HepG2 (cell line): Measurements from ENCODE around the gene STYXL1. TPM values are rescaled to one million over a fixed set of nuclear protein-coding genes. Genes with fewer than 3 reads are reported as not detected.

ENCODE experiments used
- CAMTA2 ChIP-seq: sonication (generic); formaldehyde crosslinking; IDR thresholded peaks from 2 replicates; pipeline ENCODE4 v1.4.0; 2020; ENCODE audit warnings: mild to moderate bottlenecking, missing genetic modification reagents, borderline replicate concordance
- ELF3 ChIP-seq: IDR thresholded peaks from 2 replicates; pipeline ENCODE4 v1.6.1; 2016; ENCODE audit warnings: missing genetic modification reagents, missing compliant biosample characterization
- KAT2B ChIP-seq: fragments of 150-350 bp; IDR thresholded peaks from 2 replicates; pipeline ENCODE4 v1.6.1; 2014; ENCODE audit warnings: low read depth, low read length, borderline replicate concordance
- KAT8 ChIP-seq: IDR thresholded peaks from 2 replicates; pipeline ENCODE4 v1.6.1; 2016; ENCODE audit warnings: missing genetic modification reagents, missing compliant biosample characterization
- KLF16 ChIP-seq, 2 experiments: sonication (generic) in 1 of 2; formaldehyde crosslinking in 1 of 2; IDR thresholded peaks; 2 replicates each; pipeline versions ENCODE4 v1.6.1 to v1.8.0; 2016 to 2023; ENCODE audit warnings: missing genetic modification reagents in 2 of 2, missing compliant biosample characterization in 1 of 2
- KMT2B ChIP-seq: IDR thresholded peaks from 2 replicates; pipeline ENCODE4 v1.6.1; 2016; ENCODE audit warnings: missing genetic modification reagents, missing compliant biosample characterization
- NR3C1 ChIP-seq: sonication (generic); formaldehyde crosslinking; IDR thresholded peaks from 2 replicates; pipeline ENCODE4 v1.4.0; 2020; ENCODE audit warnings: missing genetic modification reagents
- PAWR ChIP-seq: sonication (generic); formaldehyde crosslinking; IDR thresholded peaks from 2 replicates; pipeline ENCODE4 v1.4.0; 2020; ENCODE audit warnings: missing genetic modification reagents, mild to moderate bottlenecking, borderline replicate concordance
- POGZ ChIP-seq: sonication (generic); formaldehyde crosslinking; IDR thresholded peaks from 2 replicates; pipeline ENCODE4 v1.4.0; 2020; ENCODE audit warnings: mild to moderate bottlenecking, missing genetic modification reagents
- RELA ChIP-seq: sonication (generic); formaldehyde crosslinking; IDR thresholded peaks from 2 replicates; pipeline ENCODE4 v1.4.0; 2020; ENCODE audit warnings: missing genetic modification reagents
- SP2 ChIP-seq: sonication (generic); formaldehyde crosslinking; IDR thresholded peaks from 2 replicates; pipeline ENCODE4 v1.5.1; 2020; ENCODE audit warnings: mild to moderate bottlenecking, missing genetic modification reagents
- TSC22D2 ChIP-seq: sonication (generic); formaldehyde crosslinking; IDR thresholded peaks from 2 replicates; pipeline ENCODE4 v1.5.1; 2020; ENCODE audit warnings: missing genetic modification reagents, mild to moderate bottlenecking, borderline replicate concordance
- ZEB1 ChIP-seq: IDR thresholded peaks from 2 replicates; pipeline ENCODE4 v1.6.1; 2012; ENCODE audit warnings: mild to moderate bottlenecking, low read depth, inconsistent platforms; ENCODE audit not compliant: insufficient replicate concordance
- ZNF343 ChIP-seq: sonication (generic); formaldehyde crosslinking; IDR thresholded peaks from 2 replicates; pipeline ENCODE4 v1.4.0; 2020; ENCODE audit warnings: mild to moderate bottlenecking, missing genetic modification reagents
- ZNF761 ChIP-seq: sonication (generic); formaldehyde crosslinking; conservative IDR thresholded peaks from 2 replicates; pipeline ENCODE4 v1.4.0; 2020; ENCODE audit warnings: mild to moderate bottlenecking, missing genetic modification reagents
- ZNF816 ChIP-seq: sonication (generic); formaldehyde crosslinking; IDR thresholded peaks from 2 replicates; pipeline ENCODE4 v1.8.0; 2022; ENCODE audit warnings: missing genetic modification reagents, mild to moderate bottlenecking, borderline replicate concordance
- polyA plus RNA-seq, 8 experiments: library from polyadenylated mRNA; depleted of rRNA in 3 of 8; stranded (reverse) in 7 of 8; unstranded in 1 of 8; fragments of >200 nt; fragmentation: Illumina TruSeq in 4 of 8; extraction: Trizol in 4 of 8; gene quantifications; 2 replicates each; pipeline versions ENCODE4 v1.2.1 to v1.2.3, GENCODE V29; 2011 to 2016; ENCODE audit warnings: low read depth in 4 of 8, missing spikeins in 1 of 8, mixed read lengths in 1 of 8; ENCODE audit not compliant: insufficient read depth in 1 of 8
- total RNA-seq, 5 experiments: library from RNA; depleted of rRNA; stranded (reverse); fragments of >200 nt; fragmentation: Illumina TruSeq; extraction: Trizol; gene quantifications; 2 replicates each; pipeline ENCODE4 v1.2.3, GENCODE V29; 2016; ENCODE audit warnings: low read depth in 1 of 5
- TF ChIP-seq, protein P1 (sequence below): sonication (generic); formaldehyde crosslinking; IDR thresholded peaks from 2 replicates; pipeline ENCODE4 v1.5.0; 2020; ENCODE audit warnings: missing genetic modification reagents, mild to moderate bottlenecking, borderline replicate concordance
- TF ChIP-seq, protein P2 (sequence below): sonication (generic); formaldehyde crosslinking; IDR thresholded peaks from 2 replicates; pipeline ENCODE4 v1.8.1; 2023; ENCODE audit warnings: missing genetic modification reagents, mild to moderate bottlenecking, borderline replicate concordance
- TF ChIP-seq, protein P3 (sequence below): sonication (generic); formaldehyde crosslinking; IDR thresholded peaks from 2 replicates; pipeline ENCODE4 v1.4.0; 2020; ENCODE audit warnings: mild to moderate bottlenecking, missing genetic modification reagents
- TF ChIP-seq, protein P4 (sequence below), 2 experiments: sonication (generic) in 1 of 2; formaldehyde crosslinking in 1 of 2; IDR thresholded peaks; 2 replicates each; pipeline versions ENCODE4 v1.4.0 to v1.6.1; 2018 to 2020; ENCODE audit warnings: missing genetic modification reagents in 2 of 2, borderline replicate concordance in 1 of 2, low read depth in 1 of 2, mild to moderate bottlenecking in 1 of 2, missing biosample characterization in 1 of 2
- TF ChIP-seq, protein P5 (sequence below): sonication (generic); formaldehyde crosslinking; IDR thresholded peaks from 2 replicates; pipeline ENCODE4 v1.5.1; 2020; ENCODE audit warnings: missing genetic modification reagents, mild to moderate bottlenecking, borderline replicate concordance
- TF ChIP-seq, protein P6 (sequence below): sonication (generic); formaldehyde crosslinking; IDR thresholded peaks from 2 replicates; pipeline ENCODE4 v1.4.0; 2020; ENCODE audit warnings: missing genetic modification reagents, borderline replicate concordance

Gene STYXL1
- total and polyA plus RNA-seq, 2 of the 13 experiments (the other 11 are each of a cell fraction or from before 2014, with no cell fraction given) = 23.9 to 38.3 TPM

DNA sequence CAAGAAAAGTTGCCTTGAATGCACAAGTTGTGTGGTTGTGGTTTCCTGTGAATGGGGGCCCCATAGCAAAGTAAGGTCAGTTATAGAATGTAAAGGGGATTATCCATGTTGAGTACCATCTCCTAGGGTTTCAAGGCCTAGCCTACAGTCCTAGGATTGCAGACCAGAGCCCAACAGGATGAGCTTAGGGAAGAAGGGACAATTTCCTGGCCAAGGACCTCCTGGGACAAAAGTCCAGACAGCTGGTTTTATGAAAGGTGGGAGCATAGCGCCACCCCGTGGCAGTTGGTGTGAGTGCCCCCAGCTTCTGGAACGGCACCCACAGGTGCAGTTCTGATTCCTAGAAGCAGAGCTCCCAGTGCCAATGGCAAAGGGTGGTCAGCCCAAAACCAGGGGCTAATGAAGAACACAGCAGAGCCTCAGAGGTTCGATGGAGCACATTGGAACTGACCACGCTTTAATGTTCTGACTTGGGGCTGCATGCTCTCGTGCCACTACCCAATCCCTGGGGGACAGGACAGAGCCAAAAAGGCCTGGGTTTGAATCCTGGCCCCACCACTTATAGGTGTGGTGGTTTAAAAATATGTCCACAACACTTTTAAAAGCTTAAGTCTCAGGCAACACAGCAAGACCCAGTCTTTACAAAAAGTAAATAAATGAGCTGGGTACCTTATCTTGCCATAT, 27.6 kb downstream of the STYXL1 start (continued):
- TF ChIP-seq KAT8 (CRISPR knock-in tag) (peak; percentile 59; the same call in 1 of the 2 replicates), KLF16 (CRISPR knock-in tag; IDR thresholded peaks at IDR 0.05) (no peak), KMT2B (no peak), TSC22D2 (CRISPR knock-in tag) (no peak), ELF3 (CRISPR knock-in tag) (0 out of 2 replicates have a peak, but pooled peaks have one; percentile 25), RELA (no peak), ZNF343 (CRISPR knock-in tag) (no peak), KAT2B (no peak), CAMTA2 (CRISPR knock-in tag) (no peak), ZEB1 (no peak), ZNF816 (CRISPR knock-in tag) (no peak), ZNF761 (CRISPR knock-in tag) (no peak), NR3C1 (CRISPR knock-in tag) (no peak), SP2 (CRISPR knock-in tag) (no peak), PAWR (CRISPR knock-in tag) (no peak), POGZ (no peak)
- TF ChIP-seq, protein P1, sequence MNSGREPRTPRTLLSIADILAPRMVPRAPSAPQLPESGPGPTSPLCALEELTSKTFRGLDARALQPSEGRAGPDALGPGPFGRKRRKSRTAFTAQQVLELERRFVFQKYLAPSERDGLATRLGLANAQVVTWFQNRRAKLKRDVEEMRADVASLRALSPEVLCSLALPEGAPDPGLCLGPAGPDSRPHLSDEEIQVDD (CRISPR knock-in tag) = no peak
- TF ChIP-seq, protein P2, sequence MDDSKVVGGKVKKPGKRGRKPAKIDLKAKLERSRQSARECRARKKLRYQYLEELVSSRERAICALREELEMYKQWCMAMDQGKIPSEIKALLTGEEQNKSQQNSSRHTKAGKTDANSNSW (CRISPR knock-in tag) = no peak
- TF ChIP-seq, protein P3, sequence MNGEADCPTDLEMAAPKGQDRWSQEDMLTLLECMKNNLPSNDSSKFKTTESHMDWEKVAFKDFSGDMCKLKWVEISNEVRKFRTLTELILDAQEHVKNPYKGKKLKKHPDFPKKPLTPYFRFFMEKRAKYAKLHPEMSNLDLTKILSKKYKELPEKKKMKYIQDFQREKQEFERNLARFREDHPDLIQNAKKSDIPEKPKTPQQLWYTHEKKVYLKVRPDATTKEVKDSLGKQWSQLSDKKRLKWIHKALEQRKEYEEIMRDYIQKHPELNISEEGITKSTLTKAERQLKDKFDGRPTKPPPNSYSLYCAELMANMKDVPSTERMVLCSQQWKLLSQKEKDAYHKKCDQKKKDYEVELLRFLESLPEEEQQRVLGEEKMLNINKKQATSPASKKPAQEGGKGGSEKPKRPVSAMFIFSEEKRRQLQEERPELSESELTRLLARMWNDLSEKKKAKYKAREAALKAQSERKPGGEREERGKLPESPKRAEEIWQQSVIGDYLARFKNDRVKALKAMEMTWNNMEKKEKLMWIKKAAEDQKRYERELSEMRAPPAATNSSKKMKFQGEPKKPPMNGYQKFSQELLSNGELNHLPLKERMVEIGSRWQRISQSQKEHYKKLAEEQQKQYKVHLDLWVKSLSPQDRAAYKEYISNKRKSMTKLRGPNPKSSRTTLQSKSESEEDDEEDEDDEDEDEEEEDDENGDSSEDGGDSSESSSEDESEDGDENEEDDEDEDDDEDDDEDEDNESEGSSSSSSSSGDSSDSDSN = no peak
- TF ChIP-seq, protein P4, sequence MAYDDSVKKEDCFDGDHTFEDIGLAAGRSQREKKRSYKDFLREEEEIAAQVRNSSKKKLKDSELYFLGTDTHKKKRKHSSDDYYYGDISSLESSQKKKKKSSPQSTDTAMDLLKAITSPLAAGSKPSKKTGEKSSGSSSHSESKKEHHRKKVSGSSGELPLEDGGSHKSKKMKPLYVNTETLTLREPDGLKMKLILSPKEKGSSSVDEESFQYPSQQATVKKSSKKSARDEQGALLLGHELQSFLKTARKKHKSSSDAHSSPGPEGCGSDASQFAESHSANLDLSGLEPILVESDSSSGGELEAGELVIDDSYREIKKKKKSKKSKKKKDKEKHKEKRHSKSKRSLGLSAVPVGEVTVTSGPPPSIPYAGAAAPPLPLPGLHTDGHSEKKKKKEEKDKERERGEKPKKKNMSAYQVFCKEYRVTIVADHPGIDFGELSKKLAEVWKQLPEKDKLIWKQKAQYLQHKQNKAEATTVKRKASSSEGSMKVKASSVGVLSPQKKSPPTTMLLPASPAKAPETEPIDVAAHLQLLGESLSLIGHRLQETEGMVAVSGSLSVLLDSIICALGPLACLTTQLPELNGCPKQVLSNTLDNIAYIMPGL (CRISPR knock-in tag; IDR thresholded peaks at IDR 0.05; ENCODE audit: borderline replicate concordance in 1 of 2, low read depth in 1 of 2) = 0 out of 4 replicates have a peak, but pooled peaks of 1 of the 2 experiments have one; percentile 58
- TF ChIP-seq, protein P5, sequence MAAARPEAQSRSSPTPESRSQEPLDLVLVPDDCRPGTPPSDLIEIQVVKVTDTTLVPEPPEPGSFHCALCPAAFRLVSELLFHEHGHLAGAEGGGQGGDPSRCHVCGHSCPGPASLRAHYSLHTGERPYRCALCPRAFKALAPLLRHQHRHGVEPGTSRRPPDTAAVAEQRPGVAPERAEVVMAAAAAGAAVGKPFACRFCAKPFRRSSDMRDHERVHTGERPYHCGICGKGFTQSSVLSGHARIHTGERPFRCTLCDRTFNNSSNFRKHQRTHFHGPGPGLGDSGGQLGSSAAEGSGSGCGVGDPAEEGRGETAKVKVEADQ (CRISPR knock-in tag) = no peak
- TF ChIP-seq, protein P6, sequence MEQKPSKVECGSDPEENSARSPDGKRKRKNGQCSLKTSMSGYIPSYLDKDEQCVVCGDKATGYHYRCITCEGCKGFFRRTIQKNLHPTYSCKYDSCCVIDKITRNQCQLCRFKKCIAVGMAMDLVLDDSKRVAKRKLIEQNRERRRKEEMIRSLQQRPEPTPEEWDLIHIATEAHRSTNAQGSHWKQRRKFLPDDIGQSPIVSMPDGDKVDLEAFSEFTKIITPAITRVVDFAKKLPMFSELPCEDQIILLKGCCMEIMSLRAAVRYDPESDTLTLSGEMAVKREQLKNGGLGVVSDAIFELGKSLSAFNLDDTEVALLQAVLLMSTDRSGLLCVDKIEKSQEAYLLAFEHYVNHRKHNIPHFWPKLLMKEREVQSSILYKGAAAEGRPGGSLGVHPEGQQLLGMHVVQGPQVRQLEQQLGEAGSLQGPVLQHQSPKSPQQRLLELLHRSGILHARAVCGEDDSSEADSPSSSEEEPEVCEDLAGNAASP (CRISPR knock-in tag) = no peak
